Measurements from ENCODE around the gene MAP3K2.
A peak's percentile ranks its signal among the peaks of the same experiment; 100 is the strongest.

MAP3K2 gene

DNA sequence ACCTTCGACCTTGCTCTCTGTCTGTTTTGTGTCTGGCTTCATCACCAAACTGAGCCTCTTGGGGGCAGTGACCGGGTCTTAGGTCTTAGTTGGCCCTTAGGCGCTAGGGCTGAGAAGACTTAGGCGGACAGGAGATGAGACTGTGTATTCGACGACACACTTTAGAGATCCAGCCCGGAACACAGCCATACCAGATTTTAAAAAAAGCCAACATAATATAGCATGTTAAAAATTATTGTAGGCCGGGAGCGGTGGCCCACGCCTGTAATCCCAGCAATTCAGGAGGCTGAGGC lies 21.0 kb upstream of the MAP3K2 start:
- Histone ChIP-seq H2AFZ (ENCODE audit: low read length) (peak overlapping the region; percentile 87), H4K91ac (ENCODE audit: low read depth, low read length, poor library complexity) (peak overlapping the region; percentile 41), H3K4ac (ENCODE audit: low read length) (no peak overlapping the region), H4K8ac (ENCODE audit: low read depth, low read length) (no peak overlapping the region), H3K27ac (replicated peaks; ENCODE audit: low read length) (no peak overlapping the region), H3K9me3 (replicated peaks in 1 of 2; ENCODE audit: control insufficient read depth in 2 of 2, insufficient read depth in 1 of 2, low read depth in 1 of 2, low read length in 2 of 2) (peaks cover 0 to 7% of the 10 kb centered on the region in 2 donors), H2AK5ac (ENCODE audit: low read depth, low read length) (peak overlapping the region; percentile 44), H3K14ac (ENCODE audit: low read length) (no peak overlapping the region), H3K4me3 (ENCODE audit: low read length in 2 of 2) (no peak overlapping the region), H3K4me1 (ENCODE audit: control insufficient read depth in 2 of 2, insufficient read depth in 1 of 2, low read depth in 1 of 2, low read length in 2 of 2) (peaks cover 0 to 4% of the 10 kb centered on the region in 2 donors), H2BK15ac (ENCODE audit: low read length) (no peak overlapping the region), H2BK120ac (ENCODE audit: low read depth, low read length) (peak overlapping the region; percentile 24), H2BK12ac (ENCODE audit: low read length) (no peak overlapping the region), H3K79me1 (ENCODE audit: low read depth, low read length) (no peaks in the 10 kb centered on the region), H3K4me2 (ENCODE audit: insufficient read depth, low read length, poor library complexity, severe bottlenecking) (no peak overlapping the region), H3K9ac (ENCODE audit: low read depth, low read length, poor library complexity) (no peak overlapping the region), H2BK5ac (ENCODE audit: low read length) (no peak overlapping the region), H3K23ac (ENCODE audit: low read depth, low read length, poor library complexity) (peak overlapping the region; percentile 61), H3K36me3 (replicated peaks in 1 of 2; ENCODE audit: control insufficient read depth in 2 of 2, insufficient read depth in 2 of 2, low read length in 2 of 2) (no peaks in the 10 kb centered on the region), H3K27me3 (ENCODE audit: control insufficient read depth in 3 of 3, insufficient read depth in 3 of 3, low read depth in 1 of 3, low read length in 3 of 3) (no peaks in the 10 kb centered on the region), H3K18ac (ENCODE audit: low read length) (peak overlapping the region; percentile 97)
- DNase-seq (ENCODE audit: low spot score), result no peak
- WGBS, 2 donors (ENCODE audit: extremely low coverage in 2 of 2, insufficient read length in 2 of 2, insufficient replicate concordance in 1 of 2), result no CpG with 5 or more reads among the region's 10 CpGs

DNA sequence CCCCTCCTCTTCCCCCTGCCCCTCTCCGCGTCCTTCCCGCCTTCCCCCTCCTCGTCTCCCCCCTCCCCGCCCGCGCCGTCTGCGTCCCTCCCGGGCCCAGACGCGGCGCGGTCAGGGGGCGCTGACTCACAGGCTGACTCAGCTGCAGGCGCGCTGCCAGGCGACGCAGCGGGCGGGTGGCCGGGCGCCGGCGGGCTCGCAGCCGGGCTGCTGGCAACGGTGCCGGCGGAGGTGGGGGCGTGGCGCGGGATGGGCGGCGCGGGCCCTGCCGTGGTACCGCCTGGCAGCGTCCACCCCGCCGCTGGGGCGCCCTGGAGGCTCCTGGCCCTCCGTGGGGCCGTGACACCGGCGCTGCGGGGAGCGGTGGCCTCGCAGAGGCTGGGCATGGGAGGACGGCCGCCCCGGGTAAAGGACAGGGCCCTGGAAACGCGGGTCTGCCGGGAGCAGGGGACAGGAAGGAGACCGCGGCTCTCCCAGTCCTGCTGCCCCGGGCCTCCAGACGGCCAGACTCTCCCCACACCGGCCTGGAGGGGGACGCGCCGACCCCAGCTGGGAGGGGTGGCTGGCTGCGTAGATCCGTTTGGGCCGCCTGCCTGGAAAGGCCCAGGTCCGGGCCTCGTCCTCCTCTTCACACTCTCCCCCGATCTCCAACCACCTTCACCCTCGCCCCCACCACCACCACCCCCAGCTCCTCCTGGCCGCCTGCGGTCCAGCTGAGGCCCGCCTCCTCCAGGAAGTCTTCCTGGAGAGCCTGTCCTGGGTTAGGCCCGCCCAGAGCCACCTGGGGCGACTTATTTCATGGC lies 20.4 kb upstream of the MAP3K2 start:
- H3K27me3 ChIP-seq (ENCODE audit: control insufficient read depth in 3 of 3, insufficient read depth in 3 of 3, low read depth in 1 of 3, low read length in 3 of 3), result no peaks in the 10 kb centered on the region
- H2AK5ac ChIP-seq (ENCODE audit: low read depth, low read length), result peak overlapping the region; percentile 44
- peak overlapping the region; percentile 93 for H3K9ac ChIP-seq (ENCODE audit: low read depth, low read length, poor library complexity)
- H3K4me1 ChIP-seq (ENCODE audit: control insufficient read depth in 2 of 2, insufficient read depth in 1 of 2, low read depth in 1 of 2, low read length in 2 of 2), result peaks cover 0 to 4% of the 10 kb centered on the region in 2 donors
- H3K79me1 ChIP-seq (ENCODE audit: low read depth, low read length), result no peaks in the 10 kb centered on the region
- H2AFZ ChIP-seq (ENCODE audit: low read length), result peak overlapping the region; percentile 87
- H2BK5ac ChIP-seq (ENCODE audit: low read length), result no peak overlapping the region
- no peaks in the 10 kb centered on the region for H3K36me3 ChIP-seq (replicated peaks in 1 of 2; ENCODE audit: control insufficient read depth in 2 of 2, insufficient read depth in 2 of 2, low read length in 2 of 2)
- H3K18ac ChIP-seq (ENCODE audit: low read length), result peak overlapping the region; percentile 97
- peak; percentile 82 for DNase-seq (ENCODE audit: low spot score)
- no peak overlapping the region for H4K8ac ChIP-seq (ENCODE audit: low read depth, low read length)
- no CpG with 5 or more reads among the region's 75 CpGs for WGBS, 2 donors (ENCODE audit: extremely low coverage in 2 of 2, insufficient read length in 2 of 2, insufficient replicate concordance in 1 of 2)
- H3K27ac ChIP-seq (replicated peaks; ENCODE audit: low read length), result peak overlapping the region; percentile 45
- peaks cover 0 to 6% of the 10 kb centered on the region in 2 donors for H3K9me3 ChIP-seq (replicated peaks in 1 of 2; ENCODE audit: control insufficient read depth in 2 of 2, insufficient read depth in 1 of 2, low read depth in 1 of 2, low read length in 2 of 2)
- H3K4me3 ChIP-seq (ENCODE audit: low read length in 2 of 2), result peak overlapping the region; percentile 37 to 83
- H3K4ac ChIP-seq (ENCODE audit: low read length), result no peak overlapping the region
- peak overlapping the region; percentile 80 for H2BK15ac ChIP-seq (ENCODE audit: low read length)
- peak overlapping the region; percentile 41 for H4K91ac ChIP-seq (ENCODE audit: low read depth, low read length, poor library complexity)
- H3K4me2 ChIP-seq (ENCODE audit: insufficient read depth, low read length, poor library complexity, severe bottlenecking), result peak overlapping the region; percentile 96
- H2BK120ac ChIP-seq (ENCODE audit: low read depth, low read length), result peak overlapping the region; percentile 24
- H3K14ac ChIP-seq (ENCODE audit: low read length), result no peak overlapping the region
- no peak overlapping the region for H2BK12ac ChIP-seq (ENCODE audit: low read length)
- peak overlapping the region; percentile 61 for H3K23ac ChIP-seq (ENCODE audit: low read depth, low read length, poor library complexity)

DNA sequence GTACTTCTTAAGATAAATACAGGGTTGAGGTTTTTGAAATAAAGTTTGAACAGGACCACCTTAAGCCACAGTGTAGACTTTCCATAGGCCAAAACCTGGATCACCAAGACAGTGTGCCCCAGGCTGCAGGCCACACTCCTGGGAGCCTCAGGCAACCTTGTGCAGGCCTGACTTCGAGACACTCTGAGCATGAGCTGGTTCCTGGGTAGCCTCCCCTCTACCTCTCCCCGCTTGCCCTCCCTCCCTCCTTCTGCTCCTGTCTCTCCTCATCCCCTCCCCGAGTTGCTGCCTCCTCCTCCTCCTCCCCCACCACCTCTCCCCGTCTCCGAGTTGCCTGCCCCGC lies 19.9 kb upstream of the MAP3K2 start:
- H2AK5ac ChIP-seq (ENCODE audit: low read depth, low read length), result no peak overlapping the region
- H2BK5ac ChIP-seq (ENCODE audit: low read length), result no peak overlapping the region
- H2BK12ac ChIP-seq (ENCODE audit: low read length), result no peak overlapping the region
- peak overlapping the region; percentile 82 for H3K23ac ChIP-seq (ENCODE audit: low read depth, low read length, poor library complexity)
- no peak overlapping the region for H3K9ac ChIP-seq (ENCODE audit: low read depth, low read length, poor library complexity)
- no peaks in the 10 kb centered on the region for H3K79me1 ChIP-seq (ENCODE audit: low read depth, low read length)
- peaks cover 0 to 4% (median 0%) of the 10 kb centered on the region in 3 experiments for H3K27me3 ChIP-seq (ENCODE audit: control insufficient read depth in 3 of 3, insufficient read depth in 3 of 3, low read depth in 1 of 3, low read length in 3 of 3)
- H2BK120ac ChIP-seq (ENCODE audit: low read depth, low read length), result no peak overlapping the region
- H3K4me3 ChIP-seq (ENCODE audit: low read length in 2 of 2), result peak overlapping the region in 1 of 2 donors; percentile 37
- H3K27ac ChIP-seq (replicated peaks; ENCODE audit: low read length), result peak overlapping the region; percentile 5
- peaks cover 0 to under 1% of the 10 kb centered on the region in 2 donors for H3K9me3 ChIP-seq (replicated peaks in 1 of 2; ENCODE audit: control insufficient read depth in 2 of 2, insufficient read depth in 1 of 2, low read depth in 1 of 2, low read length in 2 of 2)
- H4K91ac ChIP-seq (ENCODE audit: low read depth, low read length, poor library complexity), result no peak overlapping the region
- peaks cover 0 to 4% of the 10 kb centered on the region in 2 donors for H3K4me1 ChIP-seq (ENCODE audit: control insufficient read depth in 2 of 2, insufficient read depth in 1 of 2, low read depth in 1 of 2, low read length in 2 of 2)
- no peaks in the 10 kb centered on the region for H3K36me3 ChIP-seq (replicated peaks in 1 of 2; ENCODE audit: control insufficient read depth in 2 of 2, insufficient read depth in 2 of 2, low read length in 2 of 2)
- H3K14ac ChIP-seq (ENCODE audit: low read length), result no peak overlapping the region
- H3K18ac ChIP-seq (ENCODE audit: low read length), result peak overlapping the region; percentile 78
- peak overlapping the region; percentile 10 for H2BK15ac ChIP-seq (ENCODE audit: low read length)
- no peak for DNase-seq (ENCODE audit: low spot score)
- peak overlapping the region; percentile 96 for H3K4me2 ChIP-seq (ENCODE audit: insufficient read depth, low read length, poor library complexity, severe bottlenecking)
- WGBS, 2 donors (ENCODE audit: extremely low coverage in 2 of 2, insufficient read length in 2 of 2, insufficient replicate concordance in 1 of 2), result no CpG with 5 or more reads among the region's 6 CpGs
- no peak overlapping the region for H4K8ac ChIP-seq (ENCODE audit: low read depth, low read length)
- peak overlapping the region; percentile 87 for H2AFZ ChIP-seq (ENCODE audit: low read length)
- H3K4ac ChIP-seq (ENCODE audit: low read length), result no peak overlapping the region

DNA sequence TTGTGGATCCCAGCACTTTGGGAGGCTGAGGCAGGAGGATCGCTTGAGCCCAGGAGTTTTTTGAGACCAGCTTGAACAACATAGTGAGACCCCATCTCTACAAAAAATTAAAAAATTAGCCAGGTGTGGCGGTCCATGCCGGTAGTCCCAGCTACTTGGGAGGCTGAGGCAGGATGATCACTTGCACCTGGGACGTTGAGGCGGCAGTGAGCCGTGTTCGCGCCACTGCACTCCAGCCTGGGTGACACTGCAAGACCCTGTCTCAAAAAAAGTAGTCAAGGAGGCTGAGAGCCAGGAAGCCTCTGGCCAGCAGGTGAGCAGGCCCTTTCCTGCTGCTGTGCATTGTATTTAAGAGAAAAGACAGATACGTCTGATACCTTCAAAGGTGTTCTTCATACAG lies 19.3 kb upstream of the MAP3K2 start:
- H2BK12ac ChIP-seq (ENCODE audit: low read length), result no peak overlapping the region
- H3K4me2 ChIP-seq (ENCODE audit: insufficient read depth, low read length, poor library complexity, severe bottlenecking), result no peak overlapping the region
- no peak overlapping the region for H2AFZ ChIP-seq (ENCODE audit: low read length)
- H2BK5ac ChIP-seq (ENCODE audit: low read length), result no peak overlapping the region
- H3K4me3 ChIP-seq (ENCODE audit: low read length in 2 of 2), result no peak overlapping the region
- no peak overlapping the region for H3K9ac ChIP-seq (ENCODE audit: low read depth, low read length, poor library complexity)
- no peak overlapping the region for H4K8ac ChIP-seq (ENCODE audit: low read depth, low read length)
- H3K14ac ChIP-seq (ENCODE audit: low read length), result no peak overlapping the region
- H3K79me1 ChIP-seq (ENCODE audit: low read depth, low read length), result no peaks in the 10 kb centered on the region
- no peaks in the 10 kb centered on the region for H3K36me3 ChIP-seq (replicated peaks in 1 of 2; ENCODE audit: control insufficient read depth in 2 of 2, insufficient read depth in 2 of 2, low read length in 2 of 2)
- H3K27me3 ChIP-seq (ENCODE audit: control insufficient read depth in 3 of 3, insufficient read depth in 3 of 3, low read depth in 1 of 3, low read length in 3 of 3), result peaks cover 0 to 9% (median 0%) of the 10 kb centered on the region in 3 experiments
- WGBS, 2 donors (ENCODE audit: extremely low coverage in 2 of 2, insufficient read length in 2 of 2, insufficient replicate concordance in 1 of 2), result no CpG with 5 or more reads among the region's 9 CpGs
- H3K4ac ChIP-seq (ENCODE audit: low read length), result no peak overlapping the region
- no peak overlapping the region for H2BK15ac ChIP-seq (ENCODE audit: low read length)
- peak overlapping the region; percentile 66 for H2AK5ac ChIP-seq (ENCODE audit: low read depth, low read length)
- H3K23ac ChIP-seq (ENCODE audit: low read depth, low read length, poor library complexity), result no peak overlapping the region
- H3K27ac ChIP-seq (replicated peaks; ENCODE audit: low read length), result no peak overlapping the region
- DNase-seq (ENCODE audit: low spot score), result no peak
- H4K91ac ChIP-seq (ENCODE audit: low read depth, low read length, poor library complexity), result no peak overlapping the region
- no peak overlapping the region for H2BK120ac ChIP-seq (ENCODE audit: low read depth, low read length)
- no peaks in the 10 kb centered on the region for H3K9me3 ChIP-seq (replicated peaks in 1 of 2; ENCODE audit: control insufficient read depth in 2 of 2, insufficient read depth in 1 of 2, low read depth in 1 of 2, low read length in 2 of 2)
- no peak overlapping the region for H3K18ac ChIP-seq (ENCODE audit: low read length)
- peaks cover 0 to 4% of the 10 kb centered on the region in 2 donors for H3K4me1 ChIP-seq (ENCODE audit: control insufficient read depth in 2 of 2, insufficient read depth in 1 of 2, low read depth in 1 of 2, low read length in 2 of 2)
